Effector CD4-positive, alpha-beta T cell (primary cell): ENCODE data around the gene WDR90.

Experiments used
- DNase-seq: peaks from one replicate; pipeline ENCODE4 v3.0.0-alpha.2; 2020
- total RNA-seq: gene quantifications from one replicate; lab custom pipeline; 2026; lab: John Stamatoyannopoulos, UW

WDR90 gene
- 30.2 reads per million, percentile 56 among the genes with 10 or more reads in this experiment for total RNA-seq

DNA sequence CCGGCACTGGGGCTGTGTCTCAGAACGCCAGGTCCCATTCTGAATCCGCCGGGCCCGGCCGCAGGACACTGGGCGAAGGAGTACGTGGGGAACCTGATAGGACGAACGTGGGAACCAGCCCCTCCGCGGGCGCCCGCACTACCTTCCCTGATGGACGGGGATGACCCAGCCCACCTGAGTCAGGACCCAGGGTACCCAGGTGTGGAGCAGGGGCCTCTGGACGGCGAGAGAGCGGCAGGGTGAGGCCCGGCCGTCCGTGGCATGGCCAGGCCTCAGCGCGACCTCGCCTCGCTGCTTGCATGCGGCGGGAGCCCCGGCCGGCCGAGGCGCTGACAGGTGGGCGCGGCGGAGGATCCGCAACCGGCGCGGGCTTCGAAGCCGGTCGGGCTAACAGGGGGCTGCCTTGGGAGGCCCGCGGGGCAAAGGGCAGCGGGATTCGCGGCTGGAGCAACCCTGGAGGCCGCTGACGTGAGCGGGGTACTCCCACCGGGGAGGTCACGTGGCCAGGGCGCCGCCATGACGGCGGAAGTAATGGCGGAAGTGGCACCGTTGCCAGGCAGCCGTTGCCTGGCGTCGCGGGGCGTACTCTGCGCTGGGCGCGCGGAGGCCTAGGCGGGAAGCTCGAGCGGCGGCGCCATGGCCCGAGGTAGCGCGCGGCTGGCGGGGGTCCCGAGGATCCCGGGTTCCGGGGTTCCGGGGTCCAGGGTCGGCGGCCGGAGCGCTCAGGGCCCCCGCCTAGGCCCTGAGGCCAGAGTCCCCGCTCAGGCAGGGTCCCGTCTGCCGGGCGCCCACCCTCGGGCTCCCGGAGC is at the start of gene WDR90:
TSS of gene WDR90 (plus strand) at position 585 of the 809 bp plus-strand sequence. CDS start at position 637, 52 bp downstream.
- peak; percentile 95 for DNase-seq

DNA sequence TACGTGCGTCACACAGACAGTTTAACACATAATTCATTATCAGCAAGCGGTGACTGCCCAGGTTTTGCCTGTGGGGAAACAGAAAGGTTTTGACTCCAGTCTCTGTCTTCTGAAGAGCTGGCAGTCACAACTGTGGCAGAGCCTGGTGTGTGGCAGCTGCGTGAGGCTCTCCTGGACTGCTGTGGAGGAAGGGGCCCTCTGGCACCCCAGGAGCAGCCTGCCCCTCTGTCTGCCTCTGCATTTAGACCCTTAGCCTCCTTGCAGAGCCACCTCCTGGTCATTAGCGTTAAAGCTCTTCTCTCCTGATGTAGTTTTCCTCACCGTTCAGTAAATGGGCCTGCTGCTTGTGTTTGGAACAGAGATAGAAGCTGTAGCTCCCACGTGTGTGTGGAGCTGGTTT is 48.4 kb upstream of the WDR90 start:
- DNase-seq: no peak

DNA sequence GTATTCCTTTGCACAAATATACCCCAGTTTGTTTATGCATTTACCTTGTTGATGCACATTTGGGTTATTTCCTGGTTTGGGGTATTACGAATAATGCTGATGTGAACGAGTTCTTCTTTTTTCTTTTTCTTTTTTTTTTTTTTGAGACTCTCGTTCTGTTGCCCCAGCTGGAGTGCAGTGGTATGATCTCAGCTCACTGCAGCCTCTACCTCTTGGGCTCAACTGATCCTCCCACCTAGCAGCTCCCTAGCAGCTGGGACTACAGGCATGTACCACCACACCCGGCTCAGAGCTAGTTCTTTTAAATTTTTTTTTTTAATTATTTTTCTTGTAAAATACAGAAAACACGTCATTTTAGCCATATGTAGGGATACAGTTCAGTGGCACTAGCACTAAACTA is 45.2 kb upstream of the WDR90 start:
- no peak for DNase-seq

DNA sequence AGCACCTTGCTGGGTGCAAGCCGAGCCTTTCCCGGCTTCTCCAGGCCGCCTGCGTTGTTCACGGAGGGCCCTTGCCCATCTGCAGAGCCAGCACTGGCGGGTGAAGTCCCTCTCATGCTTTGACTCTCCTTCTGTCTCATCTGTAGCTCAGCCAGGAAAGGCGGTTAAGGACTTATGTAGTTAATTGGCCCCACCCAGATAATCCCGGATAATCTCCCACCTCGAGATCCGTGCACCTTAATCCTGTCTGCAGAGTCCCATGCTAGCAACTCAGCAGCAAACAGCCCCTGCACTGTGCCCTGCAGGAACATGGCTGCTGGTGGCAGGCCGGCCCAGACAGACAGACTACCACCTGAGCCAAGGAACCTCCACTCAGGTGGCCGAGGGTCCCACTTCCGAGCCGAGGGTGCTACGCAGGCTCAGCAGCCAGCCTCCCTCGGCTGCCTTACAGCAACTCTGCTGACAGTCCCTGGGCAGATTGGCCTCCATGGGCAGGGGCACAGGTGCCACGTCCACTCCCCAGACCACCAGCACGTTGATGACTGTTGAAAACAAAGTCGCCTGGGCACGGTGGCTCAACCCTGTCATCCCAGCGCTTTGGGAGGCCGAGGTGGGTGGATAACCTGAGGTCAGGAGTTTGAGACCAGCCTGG is 42.4 kb upstream of the WDR90 start:
- DNase-seq: no peak

DNA sequence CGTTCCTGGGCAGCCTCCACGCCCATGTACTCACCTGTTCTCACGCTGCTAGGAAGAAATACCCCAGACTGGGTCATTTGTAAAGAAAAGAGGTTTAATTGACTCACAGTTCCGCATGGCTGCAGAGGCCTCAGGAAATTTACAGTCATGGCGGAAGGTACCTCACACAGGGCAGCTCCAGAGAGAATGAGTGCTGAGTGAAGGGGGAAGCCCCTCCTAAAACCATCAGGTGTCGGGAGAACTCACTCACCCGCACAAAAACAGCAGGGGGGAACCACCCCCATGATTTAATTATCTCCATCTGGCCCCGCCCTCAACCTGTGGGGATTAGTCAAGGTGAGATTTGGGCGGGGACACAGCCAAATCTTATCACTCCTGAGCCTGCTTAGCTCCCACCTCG is 41.1 kb upstream of the WDR90 start:
- no peak for DNase-seq

DNA sequence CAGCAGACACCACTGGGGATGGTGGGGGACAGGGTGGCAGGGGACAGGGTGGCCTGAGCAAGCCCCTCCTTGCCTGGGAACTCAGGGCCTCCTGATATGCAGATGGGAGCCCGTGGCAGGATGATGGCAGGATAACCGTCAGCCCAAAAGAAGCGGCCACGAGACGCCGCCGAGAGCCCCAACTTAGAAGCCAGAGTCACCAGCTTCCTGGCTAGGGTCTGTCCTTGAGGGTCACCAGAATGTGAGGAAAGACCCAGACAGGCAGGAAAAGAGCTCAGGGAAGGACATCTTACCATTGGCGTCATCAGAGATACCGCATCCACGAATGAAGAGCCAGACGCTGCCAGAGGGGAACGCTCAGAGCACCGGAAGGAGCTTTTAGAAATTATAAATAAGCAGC is 39.8 kb upstream of the WDR90 start:
- no peak for DNase-seq

DNA sequence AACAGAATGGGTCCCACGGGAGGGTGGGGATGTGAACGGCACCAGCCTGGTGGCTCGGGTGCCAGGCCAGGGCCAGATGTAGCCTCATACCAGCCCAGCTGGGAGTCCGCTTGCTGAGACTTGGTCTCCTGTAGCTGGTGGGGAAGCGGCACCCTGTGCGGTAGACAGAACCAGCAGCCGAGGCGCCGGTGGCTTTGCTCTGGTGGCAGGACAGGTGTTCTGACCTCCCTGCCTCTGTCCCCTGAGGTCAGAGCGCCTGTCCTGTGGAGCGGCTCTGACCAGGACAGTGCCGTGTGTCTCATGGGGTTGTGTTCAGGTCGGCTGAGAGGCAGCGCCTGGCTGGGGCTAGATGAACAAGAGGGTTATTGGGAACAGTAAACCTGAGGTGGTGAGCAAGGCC is 39.2 kb upstream of the WDR90 start:
- no peak for DNase-seq

DNA sequence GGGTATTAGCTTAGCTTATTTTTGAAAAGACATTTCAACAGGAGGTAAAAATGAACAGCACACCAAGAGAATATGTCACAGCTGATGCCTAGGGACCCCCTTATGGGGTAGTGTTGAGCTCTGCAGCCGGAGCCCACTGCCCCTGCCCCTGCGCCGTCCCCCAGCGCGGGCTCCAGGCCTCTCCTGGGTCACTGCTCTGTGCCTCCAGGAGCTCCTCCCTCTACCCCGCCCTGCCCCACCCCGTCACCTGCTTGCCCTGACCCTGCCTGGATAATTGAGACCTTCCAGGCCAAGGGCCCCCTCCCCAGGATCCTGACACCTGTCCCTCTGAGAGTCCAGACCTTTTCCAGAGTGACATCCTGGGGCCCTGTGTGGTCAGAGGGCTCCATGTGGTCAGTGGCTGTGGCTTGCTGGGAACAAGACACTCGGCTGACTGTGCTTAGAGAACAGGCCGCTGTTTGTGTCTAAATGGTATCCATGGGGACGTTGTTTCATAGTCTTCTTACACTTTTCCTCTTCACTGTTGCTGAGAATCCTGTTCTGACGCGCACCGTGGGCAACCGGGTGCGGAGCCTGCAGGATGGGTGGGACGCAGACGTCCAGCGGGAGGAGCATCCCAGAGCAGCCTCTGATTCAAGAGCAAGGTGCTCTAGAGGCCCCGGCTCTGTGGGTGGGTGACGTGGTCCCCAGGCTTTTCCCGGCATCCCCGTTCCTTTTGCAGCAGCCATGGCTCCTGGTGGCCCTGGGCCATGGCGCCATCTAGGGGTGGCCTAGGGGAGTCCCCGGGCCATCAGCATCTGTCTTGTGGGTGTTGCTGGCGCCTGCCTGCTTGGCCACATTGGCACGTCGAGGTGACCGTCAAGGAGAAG is 38.4 kb upstream of the WDR90 start:
- peak; percentile 41 for DNase-seq

DNA sequence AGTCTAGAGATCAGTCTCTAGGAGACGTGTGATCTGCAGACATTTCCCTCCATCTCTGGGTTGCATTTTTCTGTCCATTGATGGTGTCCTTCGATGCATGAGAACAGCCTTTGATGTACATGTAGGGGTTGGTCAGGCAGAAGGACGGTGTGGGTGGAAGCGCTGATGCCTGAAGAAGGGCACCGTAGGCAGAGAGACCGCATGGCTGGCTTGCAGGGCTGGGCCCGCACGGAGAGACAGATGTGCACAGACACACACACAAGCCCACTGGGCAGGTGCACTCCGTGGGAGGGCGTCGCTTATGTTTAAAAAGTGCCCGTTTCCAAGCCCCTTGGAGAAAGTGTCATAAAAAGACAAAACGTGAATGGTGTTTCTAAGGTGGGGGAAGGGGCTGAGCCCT is 34.0 kb upstream of the WDR90 start:
- DNase-seq: no peak

DNA sequence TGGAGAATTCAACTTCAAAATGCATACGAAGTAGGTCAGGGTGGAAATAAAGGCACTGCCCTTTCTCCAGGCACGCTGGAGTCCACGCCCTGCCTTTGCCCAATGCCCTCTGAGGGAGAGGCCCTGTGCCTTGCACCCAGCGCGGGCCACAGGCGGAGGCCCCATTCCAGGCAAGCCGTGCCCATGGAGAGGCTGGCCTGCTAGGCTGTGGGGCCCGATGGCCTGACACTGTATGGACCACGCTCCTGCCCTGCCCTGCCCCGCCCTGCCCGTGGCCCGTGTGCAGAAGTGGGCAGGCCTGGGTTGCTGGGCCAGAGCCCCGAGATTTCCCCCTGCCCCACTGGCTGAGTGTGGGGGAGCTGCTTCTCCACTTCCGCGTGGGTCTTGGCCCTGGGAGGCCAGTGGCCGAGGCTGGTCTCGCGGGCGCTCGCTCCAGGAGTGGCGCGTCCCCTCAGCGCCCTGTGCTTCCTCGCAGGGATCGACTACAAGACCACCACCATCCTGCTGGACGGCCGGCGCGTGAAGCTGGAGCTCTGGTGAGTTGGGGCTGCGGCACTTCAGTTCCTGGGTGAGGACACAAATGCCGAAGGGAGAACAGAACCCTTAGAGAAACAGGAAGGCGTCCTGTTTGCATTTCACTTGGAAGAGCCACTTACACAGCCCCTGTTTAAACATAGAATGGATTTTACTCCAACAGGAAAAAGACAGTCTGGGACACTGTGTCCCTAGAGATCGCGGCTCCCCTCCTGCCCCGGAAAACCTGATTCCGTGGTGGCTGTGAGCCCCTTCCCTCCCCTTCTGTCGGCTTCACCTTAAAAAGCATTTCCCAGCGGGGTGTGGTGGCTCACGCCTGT is 32.2 kb upstream of the WDR90 start:
- DNase-seq: no peak

DNA sequence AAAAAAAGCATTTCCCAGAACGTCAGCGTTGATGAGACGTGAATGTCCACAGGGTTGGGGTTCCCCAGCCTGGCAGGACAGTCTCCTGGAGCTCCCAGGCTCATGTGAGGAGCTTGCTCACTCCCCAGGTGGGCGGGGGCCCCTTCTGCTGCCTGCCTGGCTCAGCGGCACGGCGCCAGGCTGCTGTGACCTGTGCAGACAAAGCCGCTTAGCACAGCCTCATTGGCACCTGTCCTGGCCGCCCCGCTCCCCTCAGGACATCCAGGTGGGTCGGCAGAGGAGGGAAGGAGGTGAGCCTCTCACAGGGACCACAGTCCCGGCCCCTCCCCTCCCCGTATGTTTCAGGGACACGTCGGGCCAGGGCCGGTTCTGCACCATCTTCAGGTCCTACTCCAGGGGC is 31.3 kb upstream of the WDR90 start:
- no peak for DNase-seq

DNA sequence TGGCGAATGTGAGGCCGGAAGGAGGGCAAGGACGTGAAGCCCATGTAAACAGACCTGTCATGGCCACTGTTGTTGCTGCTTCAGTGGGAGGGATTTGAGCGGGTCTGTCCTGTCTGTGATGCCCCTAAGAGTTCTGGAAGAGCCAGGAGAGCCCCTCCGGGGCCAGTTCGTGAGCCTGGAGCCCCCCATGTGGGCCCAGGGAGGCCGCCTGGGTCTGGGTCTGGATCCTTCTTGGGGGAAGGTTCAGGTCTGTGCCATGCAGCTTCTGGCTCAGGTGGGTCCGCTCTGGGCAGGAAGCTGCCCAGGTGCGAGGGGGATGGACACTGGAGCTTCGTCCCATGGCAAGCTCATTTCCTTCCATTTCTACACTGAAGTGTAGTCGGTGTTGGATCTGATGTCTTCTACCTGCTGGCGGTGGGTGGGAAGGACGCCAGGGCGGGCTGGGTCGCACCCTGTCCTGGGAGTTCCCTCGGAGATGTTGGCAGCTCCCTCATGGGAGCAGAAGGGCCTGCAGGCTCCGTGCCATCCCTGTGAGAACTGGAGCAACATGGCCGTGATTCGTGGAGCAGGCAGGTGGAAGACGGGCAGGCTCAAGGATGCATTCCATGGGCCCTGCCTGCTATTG is 29.6 kb upstream of the WDR90 start:
- DNase-seq: no peak

DNA sequence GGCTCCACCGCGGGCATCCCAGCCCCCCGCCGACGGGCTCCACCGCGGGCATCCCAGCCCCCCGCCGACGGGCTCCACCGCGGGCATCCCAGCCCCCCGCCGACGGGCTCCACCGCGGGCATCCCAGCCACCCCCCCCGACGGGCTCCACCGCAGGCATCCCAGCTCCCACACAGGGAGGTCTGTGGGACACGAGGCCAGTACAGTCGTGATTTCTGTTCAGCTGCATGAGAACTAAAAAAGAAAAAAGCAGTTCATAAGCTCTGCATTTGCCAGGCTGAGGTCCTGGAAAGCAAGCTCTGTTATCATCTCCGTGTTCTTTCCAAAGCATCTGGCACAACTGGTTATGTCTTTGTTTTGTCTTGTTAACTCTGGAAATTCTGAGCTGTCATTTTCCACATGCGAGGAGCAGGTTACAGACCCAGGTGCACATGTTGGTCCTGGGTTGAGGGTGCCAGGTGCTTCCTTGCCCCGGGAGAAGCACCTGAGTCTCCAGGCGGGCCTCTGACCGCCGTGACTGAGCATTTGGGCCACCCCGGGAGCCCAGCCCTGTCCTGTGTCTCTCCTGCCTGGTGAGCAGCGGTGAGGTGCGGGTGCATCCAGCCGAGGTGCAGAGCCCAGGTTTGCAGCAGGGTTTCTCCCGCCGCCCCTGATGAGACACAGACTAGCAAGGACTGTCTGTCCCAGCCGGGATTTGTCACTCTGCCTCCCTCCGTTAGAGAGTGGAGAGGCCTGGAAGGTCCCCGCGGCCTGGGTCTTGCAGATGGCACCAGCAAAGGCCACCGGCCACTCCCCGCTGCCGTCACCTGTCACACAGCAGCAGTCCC is 28.3 kb upstream of the WDR90 start:
- no peak for DNase-seq

DNA sequence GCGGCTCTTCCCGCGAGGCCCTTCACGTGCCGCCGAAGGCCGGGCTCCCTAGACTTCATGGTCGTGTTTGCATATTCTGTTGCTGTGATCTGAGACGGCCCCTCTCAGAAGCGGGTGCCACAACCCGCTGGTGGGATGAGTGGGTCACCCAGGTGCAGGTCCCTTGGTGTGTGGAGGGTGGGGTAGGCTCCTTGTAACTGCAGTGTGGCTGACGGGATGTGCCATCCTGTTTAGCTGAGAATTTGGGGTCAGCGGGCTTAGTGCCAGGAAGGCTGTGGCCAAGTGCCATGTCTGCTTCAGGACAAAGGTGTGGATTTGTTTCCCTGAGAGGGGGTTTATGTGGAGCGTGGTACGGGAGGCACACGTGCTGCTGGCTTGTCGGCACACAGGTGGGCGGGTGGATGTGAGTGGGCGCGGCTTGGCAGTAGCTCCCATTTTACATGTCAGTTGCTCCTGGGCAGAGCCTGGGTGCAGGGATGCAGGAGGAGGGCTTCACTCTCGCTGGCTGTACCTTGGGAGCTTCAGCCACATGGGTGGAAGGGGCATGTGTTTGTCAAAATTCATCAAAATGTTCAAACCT is 27.5 kb upstream of the WDR90 start:
- no peak for DNase-seq

DNA sequence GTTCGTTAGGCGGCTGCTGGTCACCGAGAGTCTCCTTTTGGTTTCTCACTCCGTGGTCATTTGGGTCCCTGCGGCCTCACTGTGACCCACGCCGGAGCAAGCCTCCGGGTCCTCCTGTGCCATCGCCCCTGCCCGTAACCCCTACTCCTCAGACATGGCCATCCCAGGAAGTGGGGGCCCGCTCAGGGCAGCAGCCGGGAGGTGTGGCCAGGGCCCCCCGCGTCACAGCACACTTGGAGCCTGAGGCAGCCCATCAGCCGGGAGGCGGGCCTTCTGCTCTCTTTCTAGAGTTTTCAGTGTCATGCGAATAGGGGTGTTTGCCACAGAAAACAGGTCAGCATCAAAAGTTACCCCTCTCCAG is 26.3 kb upstream of the WDR90 start:
- DNase-seq: no peak

DNA sequence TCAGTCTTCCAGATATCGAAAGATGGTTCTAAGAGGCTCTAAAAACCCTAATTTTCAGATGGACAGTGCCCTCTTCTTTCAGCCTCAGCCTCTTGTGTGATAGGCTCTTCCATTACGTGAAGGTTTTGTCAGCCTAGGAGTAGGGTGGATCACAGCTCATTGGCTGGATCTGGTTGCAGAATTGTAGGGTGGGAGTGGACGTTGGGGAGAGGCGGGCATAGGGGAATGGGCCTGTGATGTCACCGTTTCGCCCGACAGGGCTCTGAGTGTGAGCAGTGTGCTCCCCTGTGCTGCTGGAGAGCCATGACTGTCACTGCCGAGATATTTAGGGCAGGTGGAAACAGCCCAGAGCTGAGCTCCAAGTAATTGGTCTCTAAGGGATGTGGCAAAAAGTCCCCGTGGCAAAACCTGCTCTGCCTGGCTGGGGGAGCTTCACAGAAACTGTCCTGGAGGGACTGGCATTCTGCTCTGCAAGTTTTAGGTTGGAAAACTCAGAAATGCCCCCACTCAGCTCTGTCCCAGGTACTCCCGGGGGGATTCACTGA is 24.6 kb upstream of the WDR90 start:
- no peak for DNase-seq

DNA sequence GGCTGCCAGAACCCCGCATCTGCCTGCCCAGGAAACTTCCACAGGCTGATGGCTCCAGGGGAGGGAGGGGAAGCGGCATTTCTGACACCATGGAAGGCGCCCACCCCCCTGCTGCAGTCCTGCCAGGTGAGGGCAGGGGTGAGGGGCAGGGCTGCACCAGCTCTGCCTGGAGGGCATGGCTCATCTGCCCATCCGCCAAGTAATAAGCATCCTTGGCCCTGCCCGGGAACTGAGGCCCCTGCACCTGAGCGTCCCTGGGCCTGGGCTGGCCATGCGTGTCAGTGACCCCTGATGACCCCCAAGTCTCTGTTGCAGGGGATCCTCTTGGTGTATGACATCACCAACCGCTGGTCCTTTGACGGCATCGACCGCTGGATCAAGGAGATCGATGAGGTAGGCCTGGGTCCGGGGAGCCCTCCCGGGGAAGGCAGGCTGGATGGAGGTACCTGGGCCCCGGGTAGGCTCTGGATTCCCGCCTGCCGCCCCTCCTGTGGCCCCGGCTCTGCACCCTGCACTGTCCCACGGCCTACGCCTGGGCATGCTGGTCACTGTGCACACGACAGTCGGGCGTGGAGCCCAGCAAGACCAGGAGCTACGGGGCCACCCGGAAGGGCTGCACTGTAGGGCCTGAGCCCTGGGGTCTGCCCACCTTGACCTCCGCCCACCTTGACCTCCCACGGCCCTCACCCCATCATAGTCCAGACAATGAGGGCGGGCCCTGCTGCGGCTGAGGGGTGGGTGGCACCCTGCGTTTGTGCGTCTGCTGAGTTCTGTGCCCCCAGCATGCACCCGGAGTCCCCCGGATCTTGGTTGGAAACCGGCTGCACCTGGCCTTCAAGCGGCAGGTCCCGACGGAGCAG is 23.8 kb upstream of the WDR90 start:
- no peak for DNase-seq

DNA sequence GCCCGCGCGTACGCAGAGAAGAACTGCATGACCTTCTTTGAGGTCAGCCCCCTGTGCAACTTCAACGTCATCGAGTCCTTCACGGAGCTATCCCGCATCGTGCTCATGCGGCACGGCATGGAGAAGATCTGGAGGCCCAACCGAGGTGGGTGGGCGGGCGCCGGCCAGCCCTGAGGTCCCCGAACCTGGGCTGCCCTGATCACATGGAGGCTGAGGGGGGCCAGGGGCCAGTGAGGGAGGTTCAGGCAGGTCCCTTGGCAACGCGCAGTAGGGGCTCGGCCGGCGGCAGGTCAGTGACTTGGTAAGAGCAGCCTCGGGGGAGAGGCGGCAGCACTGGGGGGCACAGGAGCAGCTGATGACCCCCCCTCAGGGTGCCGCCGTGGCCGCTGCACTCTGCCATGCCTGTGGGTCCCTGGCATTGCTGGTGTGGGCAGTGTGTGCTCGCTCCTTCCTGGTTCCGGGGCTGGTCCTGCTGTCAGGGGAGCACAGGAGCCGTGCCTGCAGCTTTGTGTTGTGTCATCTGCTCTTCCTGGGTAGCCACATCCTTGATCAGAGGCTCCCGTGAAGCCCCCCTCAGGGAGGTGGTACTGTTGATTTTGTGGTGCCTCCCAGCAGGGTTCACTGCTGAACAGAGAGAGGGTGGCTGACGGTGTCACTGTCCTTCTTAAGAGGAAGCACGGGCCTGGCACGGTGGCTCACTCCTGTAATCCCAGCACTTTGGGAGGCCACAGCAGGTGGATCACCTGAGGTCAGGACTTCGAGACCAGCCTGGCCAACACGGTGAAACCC is 23.0 kb upstream of the WDR90 start:
- no peak for DNase-seq
